MCF 10A (cell line): ENCODE results near the gene FRA10AC1. TPM values are rescaled to one million over a fixed set of nuclear protein-coding genes. Genes with fewer than 3 reads are reported as not detected.

Experiments used
- Bru-seq: library from RNA; stranded (reverse); fragments of 400-500 nt; gene quantifications from one replicate; lab custom pipeline; 2021; lab: Mats Ljungman, UMichigan
- BruChase-seq, 2 experiments: library from RNA; stranded (reverse); fragments of 400-500 nt; gene quantifications; one replicate each; lab custom pipeline; 2021; lab: Mats Ljungman, UMichigan
- BruUV-seq: library from RNA; stranded (reverse); fragments of 400-500 nt; replicated peaks from 2 replicates; lab custom pipeline; 2021; lab: Mats Ljungman, UMichigan
- CTCF ChIA-PET: fragments of 300-600 bp; sonication (Branson Sonifier 250); formaldehyde crosslinking; extraction: SDS; loops from one replicate; lab custom pipeline; 2021; ENCODE audit warnings: antibody characterized with exemption, inconsistent platforms; lab: Yijun Ruan, JAX
- POLR2A ChIA-PET: fragments of 300-600, 350-650 bp; sonication (Branson Sonifier 250); formaldehyde crosslinking; extraction: SDS; loops from one replicate; lab custom pipeline; 2020; ENCODE audit warnings: antibody characterized with exemption, inconsistent platforms; lab: Yijun Ruan, JAX
- DNase-seq: peaks from one replicate; pipeline ENCODE4 v3.0.0-alpha.2; 2018; ENCODE audit not compliant: unreplicated experiment
- H3K27ac Mint-ChIP-seq: one replicate; pipeline ENCODE4 v1.8.0; 2022; ENCODE audit warnings: mild to moderate bottlenecking, low read depth, mixed read lengths; ENCODE audit not compliant: unreplicated experiment
- H3K27me3 Mint-ChIP-seq: one replicate; pipeline ENCODE4 v1.8.0; 2022; ENCODE audit warnings: mixed read lengths; ENCODE audit not compliant: insufficient read depth, unreplicated experiment
- H3K36me3 Mint-ChIP-seq: one replicate; pipeline ENCODE4 v1.8.0; 2022; ENCODE audit warnings: mild to moderate bottlenecking, moderate library complexity, mixed read lengths; ENCODE audit not compliant: insufficient read depth, unreplicated experiment
- H3K4me1 Mint-ChIP-seq: one replicate; pipeline ENCODE4 v1.8.0; 2022; ENCODE audit warnings: mixed read lengths; ENCODE audit not compliant: insufficient read depth, unreplicated experiment
- H3K4me3 Mint-ChIP-seq: one replicate; pipeline ENCODE4 v1.8.0; 2022; ENCODE audit warnings: mild to moderate bottlenecking, moderate library complexity, mixed read lengths; ENCODE audit not compliant: unreplicated experiment
- H3K9me3 Mint-ChIP-seq: one replicate; pipeline ENCODE4 v1.8.0; 2022; ENCODE audit warnings: mixed read lengths; ENCODE audit not compliant: unreplicated experiment
- intact Hi-C: fragments of 100-400 bp; cut with micrococcal nuclease; formaldehyde crosslinking; loops from 2 replicates; pipeline ENCODE4 v1.14.1; 2022
- long read RNA-seq: library from polyadenylated mRNA; stranded (forward); transcript quantifications from one replicate; pipeline ENCODE4 v2.0.0, GENCODE V29; 2022
- total RNA-seq: library from RNA; stranded (reverse); gene quantifications from 2 replicates; pipeline ENCODE4 v1.2.3, GENCODE V29; 2022
- TF ChIP-seq, protein P1 (sequence below): fragments of 200-600 bp; IDR thresholded peaks from one replicate; pipeline ENCODE4 v1.8.0; 2022; ENCODE audit warnings: antibody characterized with exemption, mild to moderate bottlenecking; ENCODE audit not compliant: unreplicated experiment

Gene FRA10AC1
- 19.3 and 25.1 TPM in 2 replicates for total RNA-seq
- percentile 87 among the genes with signal in this experiment for Bru-seq, nascent RNA
- BruChase-seq, experiment 1, labeled RNA remaining after a 6-hour chase: percentile 80 among the genes with signal in this experiment
- BruChase-seq, experiment 2, labeled RNA remaining after a 2-hour chase: percentile 92 among the genes with signal in this experiment
- long read RNA-seq, transcript FRA10AC1-201 (14 exons, 3,089 nt): major isoform, 45 of 68 reads
- long read RNA-seq, partial matches to known transcripts: 3 of 68 reads
- long read RNA-seq, other reads (novel, unspliced or antisense): 20 of 68 reads

GRCh38 chr10:93702210-93703001 lies at the start of gene FRA10AC1:
Gene FRA10AC1 (minus strand): TSS chr10:93702592. CDS start chr10:93700106, 2,486 bp downstream.
- peaks cover 8% of the 10 kb centered on the region for H3K4me1 Mint-ChIP-seq
- ChIA-PET POLR2A (interaction anchor here (0.6 to 2.8 kb wide), 34 partner anchors 8 to 701 kb away, joined by 3 to 44 read pairs (median 4); partner anchors contain the start of genes CEP55, NOC3L and SLC35G1), CTCF (interaction anchor here (0.6 to 5.0 kb wide), 28 partner anchors 15 to 1992 kb away, joined by 3 to 83 read pairs (median 4); no protein-coding TSS in a partner anchor)
- H3K4me3 Mint-ChIP-seq: no peak within 1 kb of the TSS
- no peaks in the 10 kb centered on the region for H3K9me3 Mint-ChIP-seq
- no peak within 1 kb of the TSS for H3K27ac Mint-ChIP-seq
- BruUV-seq: no TSS peak
- DNase-seq: peak; percentile 90
- TF ChIP-seq, protein P1, sequence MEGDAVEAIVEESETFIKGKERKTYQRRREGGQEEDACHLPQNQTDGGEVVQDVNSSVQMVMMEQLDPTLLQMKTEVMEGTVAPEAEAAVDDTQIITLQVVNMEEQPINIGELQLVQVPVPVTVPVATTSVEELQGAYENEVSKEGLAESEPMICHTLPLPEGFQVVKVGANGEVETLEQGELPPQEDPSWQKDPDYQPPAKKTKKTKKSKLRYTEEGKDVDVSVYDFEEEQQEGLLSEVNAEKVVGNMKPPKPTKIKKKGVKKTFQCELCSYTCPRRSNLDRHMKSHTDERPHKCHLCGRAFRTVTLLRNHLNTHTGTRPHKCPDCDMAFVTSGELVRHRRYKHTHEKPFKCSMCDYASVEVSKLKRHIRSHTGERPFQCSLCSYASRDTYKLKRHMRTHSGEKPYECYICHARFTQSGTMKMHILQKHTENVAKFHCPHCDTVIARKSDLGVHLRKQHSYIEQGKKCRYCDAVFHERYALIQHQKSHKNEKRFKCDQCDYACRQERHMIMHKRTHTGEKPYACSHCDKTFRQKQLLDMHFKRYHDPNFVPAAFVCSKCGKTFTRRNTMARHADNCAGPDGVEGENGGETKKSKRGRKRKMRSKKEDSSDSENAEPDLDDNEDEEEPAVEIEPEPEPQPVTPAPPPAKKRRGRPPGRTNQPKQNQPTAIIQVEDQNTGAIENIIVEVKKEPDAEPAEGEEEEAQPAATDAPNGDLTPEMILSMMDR: peak; percentile 71
- peaks cover 17% of the 10 kb centered on the region for H3K36me3 Mint-ChIP-seq
- intact Hi-C loops: loop anchor here (1.0 to 5.0 kb wide), 4 partner anchors 45 to 618 kb away; no protein-coding TSS in a partner anchor
- H3K27me3 Mint-ChIP-seq: no peaks in the 10 kb centered on the region

DNA sequence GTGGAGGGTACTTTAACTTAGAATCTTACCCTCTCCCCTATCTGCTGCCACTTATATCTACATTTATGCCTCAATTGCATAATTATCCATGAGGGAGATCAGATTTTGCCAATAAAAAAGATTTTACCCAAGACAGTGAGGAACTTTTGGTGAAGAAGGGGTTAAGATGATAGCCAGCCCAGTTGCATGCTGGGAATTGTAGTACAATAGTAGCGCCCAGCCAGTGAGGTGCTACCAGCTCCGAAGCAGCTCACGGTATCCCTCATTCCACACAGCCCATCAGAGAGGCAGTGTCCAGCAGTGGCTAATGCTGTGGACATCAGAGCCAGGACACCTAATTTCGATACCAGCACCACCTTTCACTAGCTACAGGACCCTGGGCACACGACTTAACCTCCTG lies 49.4 kb upstream of the FRA10AC1 start:
- Mint-ChIP-seq H3K27me3 (no peaks in the 10 kb centered on the region), H3K36me3 (no peaks in the 10 kb centered on the region), H3K27ac (peak overlapping the region; percentile 53), H3K9me3 (no peaks in the 10 kb centered on the region), H3K4me1 (peaks cover 23% of the 10 kb centered on the region), H3K4me3 (no peak overlapping the region)
- BruUV-seq: no TSS peak
- intact Hi-C loops: no loop called here
- POLR2A ChIA-PET: interaction anchor here (2.4 kb wide), 1 partner anchor 49 kb away, joined by 8 read pairs; the partner anchor contains the start of gene FRA10AC1
- TF ChIP-seq, protein P1: no peak
- peak; percentile 31 for DNase-seq
- CTCF ChIA-PET: interaction anchor here (0.8 to 2.4 kb wide), 3 partner anchors 50 to 521 kb away, joined by 3 to 9 read pairs (median 5); partner anchors contain the start of gene FRA10AC1

DNA sequence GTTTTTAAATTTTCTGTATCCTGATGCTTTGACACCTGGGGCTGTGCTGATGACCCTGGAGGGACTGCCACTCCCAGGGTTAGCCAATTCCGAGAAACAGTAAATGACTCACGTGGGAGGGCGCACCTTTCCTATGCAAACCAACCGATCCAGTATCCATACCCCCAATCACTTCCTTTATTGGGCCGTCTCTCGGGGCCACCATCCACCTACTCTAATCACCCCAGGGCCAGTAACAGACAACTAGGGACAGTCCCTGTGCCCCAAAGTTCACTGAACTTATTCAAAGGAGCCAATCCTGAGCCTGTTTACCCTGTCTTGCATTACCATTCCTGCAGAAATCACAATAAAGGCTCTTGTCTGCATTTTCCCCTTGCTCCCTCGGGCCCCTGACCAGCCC lies 48.7 kb upstream of the FRA10AC1 start:
- CTCF ChIA-PET: interaction anchor here (1.3 to 2.4 kb wide), 3 partner anchors 48 to 65 kb away, joined by 3 to 9 read pairs (median 5); partner anchors contain the start of gene FRA10AC1
- TF ChIP-seq, protein P1: no peak
- intact Hi-C loops: no loop called here
- Mint-ChIP-seq H3K4me3 (no peak overlapping the region), H3K27ac (peak overlapping the region; percentile 53), H3K36me3 (no peaks in the 10 kb centered on the region), H3K9me3 (no peaks in the 10 kb centered on the region), H3K27me3 (no peaks in the 10 kb centered on the region), H3K4me1 (peaks cover 25% of the 10 kb centered on the region)
- BruUV-seq: no TSS peak
- DNase-seq: no peak
- POLR2A ChIA-PET: interaction anchor here (2.4 kb wide), 1 partner anchor 48 kb away, joined by 8 read pairs; the partner anchor contains the start of gene FRA10AC1
